GM21529 (cell line): ENCODE data around the gene NR1H4.
"Not testable (repeated sequence)": the region's sequence is repeated elsewhere in the genome, so short reads cannot be mapped to it uniquely, and the experiment has no call there.

Experiments used
- ATAC-seq: cut with Tn5 transposase; IDR thresholded peaks from one replicate; pipeline ENCODE4 v1.9.1; 2021; ENCODE audit not compliant: unreplicated experiment

The NR1H4 gene

DNA sequence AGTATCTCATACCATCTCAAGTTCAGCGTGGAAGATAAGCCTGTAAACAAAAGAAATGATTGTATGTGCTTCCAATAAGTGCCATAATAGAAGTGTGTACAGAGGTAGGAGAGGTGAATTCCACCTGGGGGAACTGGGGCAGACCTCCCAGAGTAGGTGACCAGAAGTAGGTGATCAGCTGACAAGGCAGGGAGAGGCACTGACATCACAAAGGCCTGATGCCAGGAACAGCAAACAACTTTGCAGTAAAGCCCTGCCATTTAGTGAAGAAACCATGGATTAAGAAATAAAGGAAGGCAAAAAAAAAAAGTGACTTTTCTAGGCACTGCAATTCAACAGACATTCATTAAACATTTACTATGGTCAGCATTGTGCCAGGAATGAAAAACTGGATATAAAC is 31.1 kb downstream of the NR1H4 start:
- no peak for ATAC-seq

- no peak for ATAC-seq
Observed at GRCh38 chr12:100508751-100509150, 35.1 kb downstream of the NR1H4 start.

DNA sequence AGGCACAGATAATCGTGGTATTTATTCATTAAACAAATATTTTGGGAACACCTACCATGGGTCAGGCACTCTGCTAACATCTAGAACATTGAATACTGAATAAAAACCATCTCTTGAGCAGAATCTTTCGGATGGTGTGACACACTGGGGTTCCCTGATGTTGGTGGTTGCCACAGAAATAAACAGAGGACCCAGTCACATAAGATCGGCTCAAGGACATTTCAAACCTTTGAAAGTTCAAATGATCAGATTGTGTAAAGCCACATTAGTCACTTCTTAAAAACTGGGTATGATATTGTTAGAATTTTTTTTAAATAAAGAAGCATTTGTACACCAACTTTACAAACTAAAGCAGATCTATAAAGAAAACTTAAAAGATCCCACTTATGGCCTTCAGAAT is 39.0 kb downstream of the NR1H4 start:
- ATAC-seq: no peak

GRCh38 chr12:100515968-100516367 is 42.3 kb downstream of the NR1H4 start:
- no peak for ATAC-seq

DNA sequence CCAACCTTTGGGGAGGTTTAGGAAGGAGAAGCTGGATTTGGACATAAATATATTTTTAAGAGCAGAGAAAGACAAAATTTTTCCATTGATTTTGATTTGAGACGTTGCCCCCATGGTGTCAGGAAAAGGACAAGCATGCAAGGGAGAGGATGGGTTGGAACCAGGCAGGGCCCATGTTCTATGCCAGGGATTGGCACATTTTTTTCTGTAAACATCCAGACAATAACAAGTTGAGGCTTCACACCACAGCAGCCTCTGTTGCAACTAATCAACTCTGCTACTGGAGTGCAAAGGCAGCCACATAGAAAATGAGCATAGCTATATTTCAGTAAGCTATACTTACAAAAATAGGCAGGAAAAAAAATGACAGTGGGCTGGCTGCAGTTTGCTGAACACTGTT is 44.7 kb downstream of the NR1H4 start:
- ATAC-seq: no peak

DNA sequence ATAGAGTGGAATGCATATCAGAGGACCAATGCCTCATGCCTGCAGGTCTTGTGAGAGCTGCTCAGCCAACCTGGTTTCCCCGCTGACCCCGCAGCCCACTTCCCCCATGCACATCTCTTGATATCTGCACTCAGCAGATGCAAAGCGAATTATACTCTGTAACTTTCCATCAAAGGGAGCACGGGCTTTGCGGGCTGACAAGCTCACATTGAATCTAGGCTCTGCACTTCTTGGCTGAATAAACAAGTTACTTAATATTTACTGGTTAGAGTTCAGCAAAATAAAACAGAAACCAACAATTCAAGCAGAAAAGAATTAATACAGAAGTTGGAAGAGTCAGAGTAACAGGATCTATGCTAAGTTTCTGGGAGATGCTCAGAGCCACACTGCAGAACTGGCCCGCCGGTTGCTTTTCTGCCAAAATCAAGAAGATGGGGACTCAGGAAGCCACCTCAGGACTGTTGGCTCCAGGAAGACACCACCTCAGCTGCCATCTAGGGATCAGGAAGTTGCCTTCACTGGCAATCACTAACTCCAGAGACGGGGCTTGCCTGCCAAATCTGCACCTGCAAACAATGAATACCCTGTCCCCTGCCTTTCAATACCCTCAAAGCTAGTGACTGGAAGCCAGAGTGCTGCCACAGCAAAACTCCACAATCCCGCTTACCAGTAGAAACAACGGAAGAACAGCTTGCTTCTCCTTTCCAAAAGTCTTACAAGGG is 46.5 kb downstream of the NR1H4 start:
- no peak for ATAC-seq

- no peak for ATAC-seq
Observed at GRCh38 chr12:100521958-100522357, 48.3 kb downstream of the NR1H4 start.

DNA sequence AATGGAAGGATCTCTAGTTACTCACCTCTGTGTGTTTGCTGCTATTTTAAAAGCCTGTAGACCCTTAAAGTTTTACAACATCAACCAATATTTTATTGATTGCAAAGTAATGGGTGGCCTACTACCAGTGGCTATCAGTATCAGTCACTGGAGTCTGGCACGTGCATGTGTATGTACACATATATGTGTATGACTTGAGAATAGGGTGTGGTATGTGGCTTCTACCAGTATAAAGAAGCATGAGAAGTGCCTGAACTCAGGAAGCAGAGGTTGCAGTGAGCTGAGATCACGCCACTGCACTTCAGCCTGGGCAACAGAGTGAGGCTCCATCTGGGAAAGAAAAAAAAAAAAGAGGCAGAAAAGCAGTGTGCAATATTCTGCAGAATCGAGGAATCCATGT is 54.4 kb downstream of the NR1H4 start:
- no peak for ATAC-seq

GRCh38 chr12:100528471-100529127 is 54.9 kb downstream of the NR1H4 start:
- ATAC-seq: no peak

DNA sequence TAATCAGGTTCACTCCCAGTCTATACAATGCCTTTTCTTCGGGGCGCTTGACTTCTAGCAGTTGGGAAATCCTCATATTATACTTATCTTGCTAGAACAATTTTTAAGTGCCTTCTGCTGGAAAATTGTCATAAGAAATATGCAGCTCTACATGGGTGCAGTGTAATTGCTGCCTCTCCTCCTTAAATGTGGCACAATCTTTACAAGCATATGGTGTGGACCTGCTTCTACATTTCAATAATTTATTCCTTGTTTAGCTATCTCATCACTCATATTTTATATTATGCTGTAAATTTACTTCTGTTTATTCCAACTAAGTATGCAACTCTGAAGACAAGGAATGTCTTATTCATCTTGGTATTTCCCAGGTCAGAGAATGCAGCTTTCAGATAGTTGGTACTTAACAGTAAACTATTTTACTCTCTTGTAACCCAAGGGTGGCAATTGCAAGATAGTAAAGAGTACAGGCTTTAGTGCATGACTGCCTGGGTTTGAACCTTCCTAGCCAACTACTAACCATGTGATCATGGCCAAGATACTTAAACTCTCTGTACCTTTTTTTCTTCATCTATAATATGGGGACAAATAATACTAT is 56.2 kb downstream of the NR1H4 start:
- no peak for ATAC-seq

- no peak for ATAC-seq
Observed at GRCh38 chr12:100533376-100533775, 59.7 kb downstream of the NR1H4 start.

GRCh38 chr12:100534625-100535227 is 61.1 kb downstream of the NR1H4 start:
- no peak for ATAC-seq

DNA sequence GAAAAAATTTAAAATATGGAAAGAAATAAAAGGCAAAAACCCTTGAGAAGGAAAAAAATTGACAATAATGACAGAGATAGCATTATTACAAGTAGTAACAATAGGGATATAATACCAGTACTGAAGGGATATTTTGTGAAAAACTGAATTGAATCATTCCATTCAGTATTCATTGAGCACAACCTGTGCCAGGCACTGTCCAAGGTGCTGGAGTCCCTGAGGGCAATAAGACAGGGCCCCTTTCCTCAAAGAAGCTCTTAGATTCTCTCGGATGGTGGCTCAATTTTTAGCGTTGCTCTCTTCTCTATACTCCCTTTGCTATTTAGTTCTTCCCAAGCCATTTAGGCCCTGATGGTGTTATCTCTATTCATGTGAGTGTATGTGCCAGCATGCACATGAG is 65.5 kb downstream of the NR1H4 start:
- ATAC-seq: no peak

GRCh38 chr12:100544165-100544564 is 70.5 kb downstream of the NR1H4 start:
- ATAC-seq: no peak

DNA sequence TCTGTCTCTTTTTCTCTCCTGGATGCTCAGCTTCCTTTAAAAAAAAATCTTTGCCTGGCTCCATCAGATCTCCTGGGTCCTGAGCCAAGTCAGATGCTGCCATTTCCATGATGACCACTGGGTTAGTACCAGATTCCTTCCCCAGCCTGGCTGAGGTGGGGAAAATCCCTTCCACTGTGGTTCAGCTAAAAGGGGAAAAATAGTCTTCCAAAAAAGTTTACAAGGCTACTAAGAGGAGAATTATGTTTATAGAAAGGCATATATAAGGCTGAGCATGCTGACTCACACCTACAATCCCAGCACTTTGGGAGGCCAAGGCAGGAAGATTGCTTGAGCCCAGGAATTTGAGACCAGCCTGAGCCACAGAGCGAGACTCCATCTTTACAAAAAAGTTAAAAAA is 71.4 kb downstream of the NR1H4 start:
- ATAC-seq: no peak

- ATAC-seq: no peak
Observed at GRCh38 chr12:100553936-100554335, 80.3 kb downstream of the NR1H4 start.

- ATAC-seq: peak; percentile 49
Observed at GRCh38 chr12:100554608-100555077, 81.0 kb downstream of the NR1H4 start.

DNA sequence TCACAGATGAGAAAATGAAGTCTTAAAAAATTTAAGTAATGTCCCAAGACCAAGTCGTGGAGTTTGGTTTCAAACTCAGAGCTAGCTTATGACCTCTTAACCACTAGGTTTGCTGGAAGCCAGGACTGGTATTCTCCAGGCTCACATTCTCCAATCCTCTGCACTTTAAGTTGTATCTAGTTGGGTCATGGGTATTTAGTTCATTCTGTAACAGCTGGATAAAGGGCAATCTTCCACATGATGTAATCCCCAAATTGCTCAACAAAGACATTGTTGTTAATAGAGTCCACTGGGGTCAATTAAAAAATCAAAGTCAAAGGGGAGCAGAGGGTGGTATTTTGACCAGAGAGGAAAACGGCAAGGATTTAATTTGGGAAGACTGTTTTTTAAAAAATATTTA is 82.1 kb downstream of the NR1H4 start:
- ATAC-seq: no peak

GRCh38 chr12:100557357-100557756 is 83.7 kb downstream of the NR1H4 start:
- no peak for ATAC-seq

DNA sequence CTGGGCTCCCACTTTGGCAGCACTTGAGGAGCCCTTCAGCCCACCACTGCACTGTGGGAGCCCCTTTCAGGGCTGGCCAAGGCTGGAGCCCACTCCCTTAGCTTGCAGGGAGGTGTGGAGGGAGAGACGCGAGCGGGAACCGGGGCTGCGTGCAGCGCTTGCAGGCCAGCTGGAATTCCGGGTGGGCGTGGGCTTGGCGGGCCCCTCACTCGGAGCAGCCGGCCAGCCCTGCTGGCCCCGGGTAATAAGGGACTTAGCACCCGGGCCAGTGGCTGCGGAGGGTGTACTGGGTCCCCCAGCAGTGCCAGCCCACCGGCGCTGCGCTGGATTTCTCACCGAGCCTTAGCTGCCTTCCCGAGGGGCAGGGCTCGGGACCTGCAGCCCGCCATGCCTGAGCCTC is 85.6 kb downstream of the NR1H4 start:
- ATAC-seq: not testable (repeated sequence)

DNA sequence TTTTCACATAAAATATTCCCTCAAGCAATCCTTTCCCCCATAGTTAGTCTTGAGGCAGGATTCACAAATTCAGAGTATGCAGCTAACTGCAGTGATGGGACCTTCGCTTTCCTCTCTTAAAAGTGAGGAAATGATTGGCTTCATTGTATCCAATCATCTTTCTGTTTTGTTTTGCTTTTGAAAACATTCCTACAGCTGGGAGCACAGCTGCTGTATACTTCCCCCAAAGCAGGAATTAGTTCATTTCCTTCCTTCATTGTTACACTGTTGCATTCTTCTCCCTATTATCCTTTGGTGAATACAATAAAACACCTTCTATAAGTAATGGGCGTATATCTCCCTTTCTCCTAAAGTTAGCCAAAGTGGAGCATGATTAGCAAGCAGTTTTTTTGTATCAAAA is 90.4 kb downstream of the NR1H4 start:
- ATAC-seq: no peak

DNA sequence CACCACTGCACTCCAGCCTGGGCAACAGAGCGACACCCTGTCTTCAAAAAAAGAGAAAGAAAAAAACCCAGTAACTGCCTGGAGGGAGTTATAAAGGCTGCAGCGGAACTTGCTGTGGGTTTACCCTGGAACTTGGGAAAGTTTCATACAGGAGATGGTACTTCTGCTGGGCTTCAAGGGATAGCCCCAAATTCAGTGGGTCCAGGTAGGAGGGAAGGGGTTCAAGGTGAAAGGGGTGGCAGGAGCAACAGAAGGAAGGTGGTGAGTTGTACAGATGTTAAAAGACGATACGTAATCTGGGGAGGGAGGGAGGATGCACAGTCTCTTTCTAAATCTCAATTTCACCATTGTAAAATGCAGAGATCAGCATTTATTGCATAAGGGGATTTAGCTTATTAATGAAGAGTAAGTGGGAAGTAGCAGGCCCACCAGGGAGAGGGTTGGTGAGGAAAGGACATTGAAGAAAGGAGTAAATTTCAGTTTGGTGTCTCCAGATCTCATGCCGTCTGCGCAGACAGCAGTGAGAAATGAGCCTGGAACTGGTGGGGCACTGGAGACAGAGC is 91.3 kb downstream of the NR1H4 start:
- no peak for ATAC-seq
